ENCODE measurements around the gene LRRC10B.

DNA sequence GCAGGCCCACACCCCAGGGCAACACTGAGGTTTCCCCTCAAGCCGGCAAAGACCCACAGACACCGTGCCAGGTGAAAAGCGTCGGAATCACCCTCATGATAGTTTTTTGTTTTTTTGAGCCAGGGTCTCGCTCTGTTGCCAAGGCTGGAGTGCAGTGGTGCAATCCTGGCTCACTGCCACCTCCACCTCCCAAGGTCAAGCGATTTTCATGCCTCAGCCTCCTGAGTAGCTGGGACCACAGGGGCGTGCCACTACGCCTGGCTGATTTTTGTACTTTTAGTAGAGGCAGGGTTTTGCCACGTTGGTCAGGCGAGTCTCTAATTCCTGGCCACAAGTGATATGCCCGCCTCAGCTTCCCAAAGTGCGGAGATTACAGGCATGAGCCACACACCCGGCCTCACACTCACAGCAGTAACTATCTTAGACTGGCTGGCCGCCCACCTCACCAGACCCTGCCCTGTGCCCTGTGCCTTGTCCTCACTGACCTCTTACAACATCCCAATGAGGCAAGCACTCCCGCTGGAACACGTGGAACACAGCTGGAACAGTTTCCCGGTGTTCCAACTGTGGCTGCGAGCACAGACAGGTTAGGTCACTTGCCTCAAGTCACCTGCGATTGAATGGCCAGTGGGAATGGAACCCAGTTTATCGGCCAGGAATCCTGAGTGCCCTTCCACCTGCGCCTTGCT is 21.1 kb downstream of the LRRC10B start:
- TF ChIP-seq, protein P1, sequence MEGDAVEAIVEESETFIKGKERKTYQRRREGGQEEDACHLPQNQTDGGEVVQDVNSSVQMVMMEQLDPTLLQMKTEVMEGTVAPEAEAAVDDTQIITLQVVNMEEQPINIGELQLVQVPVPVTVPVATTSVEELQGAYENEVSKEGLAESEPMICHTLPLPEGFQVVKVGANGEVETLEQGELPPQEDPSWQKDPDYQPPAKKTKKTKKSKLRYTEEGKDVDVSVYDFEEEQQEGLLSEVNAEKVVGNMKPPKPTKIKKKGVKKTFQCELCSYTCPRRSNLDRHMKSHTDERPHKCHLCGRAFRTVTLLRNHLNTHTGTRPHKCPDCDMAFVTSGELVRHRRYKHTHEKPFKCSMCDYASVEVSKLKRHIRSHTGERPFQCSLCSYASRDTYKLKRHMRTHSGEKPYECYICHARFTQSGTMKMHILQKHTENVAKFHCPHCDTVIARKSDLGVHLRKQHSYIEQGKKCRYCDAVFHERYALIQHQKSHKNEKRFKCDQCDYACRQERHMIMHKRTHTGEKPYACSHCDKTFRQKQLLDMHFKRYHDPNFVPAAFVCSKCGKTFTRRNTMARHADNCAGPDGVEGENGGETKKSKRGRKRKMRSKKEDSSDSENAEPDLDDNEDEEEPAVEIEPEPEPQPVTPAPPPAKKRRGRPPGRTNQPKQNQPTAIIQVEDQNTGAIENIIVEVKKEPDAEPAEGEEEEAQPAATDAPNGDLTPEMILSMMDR (IDR thresholded peaks at IDR 0.05; ENCODE audit: low read length): no peak
- TF ChIP-seq EZH2 (IDR thresholded peaks at IDR 0.05; ENCODE audit: borderline replicate concordance, low read length): no peak
